Measurements from ENCODE around the gene ARRB1.

The ARRB1 gene

GRCh38 chr11:75298191-75298975 is 53.1 kb downstream of the ARRB1 start:
- Histone ChIP-seq H4K8ac (ENCODE audit: low read depth, low read length) (no peak overlapping the region), H3K27me3 (ENCODE audit: control insufficient read depth in 3 of 3, insufficient read depth in 3 of 3, low read depth in 1 of 3, low read length in 3 of 3) (no peaks in the 10 kb centered on the region), H2BK15ac (ENCODE audit: low read length) (no peak overlapping the region), H3K36me3 (replicated peaks in 1 of 2; ENCODE audit: control insufficient read depth in 2 of 2, insufficient read depth in 2 of 2, low read length in 2 of 2) (peaks cover 0 to 2% of the 10 kb centered on the region in 2 donors), H3K79me1 (ENCODE audit: low read depth, low read length) (no peaks in the 10 kb centered on the region), H3K14ac (ENCODE audit: low read length) (no peak overlapping the region), H3K27ac (replicated peaks; ENCODE audit: low read length) (no peak overlapping the region), H3K4me1 (ENCODE audit: control insufficient read depth in 2 of 2, insufficient read depth in 1 of 2, low read depth in 1 of 2, low read length in 2 of 2) (no peaks in the 10 kb centered on the region), H2BK5ac (ENCODE audit: low read length) (no peak overlapping the region), H3K18ac (ENCODE audit: low read length) (no peak overlapping the region), H3K4ac (ENCODE audit: low read length) (no peak overlapping the region), H3K4me3 (ENCODE audit: low read length in 2 of 2) (no peak overlapping the region), H2BK120ac (ENCODE audit: low read depth, low read length) (no peak overlapping the region), H3K4me2 (ENCODE audit: insufficient read depth, low read length, poor library complexity, severe bottlenecking) (no peak overlapping the region), H2AFZ (ENCODE audit: low read length) (no peak overlapping the region), H3K9ac (ENCODE audit: low read depth, low read length, poor library complexity) (no peak overlapping the region), H2AK5ac (ENCODE audit: low read depth, low read length) (no peak overlapping the region), H3K9me3 (replicated peaks in 1 of 2; ENCODE audit: control insufficient read depth in 2 of 2, insufficient read depth in 1 of 2, low read depth in 1 of 2, low read length in 2 of 2) (no peaks in the 10 kb centered on the region), H3K23ac (ENCODE audit: low read depth, low read length, poor library complexity) (no peak overlapping the region), H2BK12ac (ENCODE audit: low read length) (no peak overlapping the region), H4K91ac (ENCODE audit: low read depth, low read length, poor library complexity) (no peak overlapping the region)
- no peak for DNase-seq (ENCODE audit: low spot score)
- no CpG with 5 or more reads among the region's 4 CpGs for WGBS, 2 donors (ENCODE audit: extremely low coverage in 2 of 2, insufficient read length in 2 of 2, insufficient replicate concordance in 1 of 2)

- Histone ChIP-seq H3K27ac (replicated peaks; ENCODE audit: low read length) (no peak overlapping the region), H2BK12ac (ENCODE audit: low read length) (no peak overlapping the region), H2AK5ac (ENCODE audit: low read depth, low read length) (no peak overlapping the region), H3K4me3 (ENCODE audit: low read length in 2 of 2) (no peak overlapping the region), H4K8ac (ENCODE audit: low read depth, low read length) (no peak overlapping the region), H3K18ac (ENCODE audit: low read length) (no peak overlapping the region), H3K4me2 (ENCODE audit: insufficient read depth, low read length, poor library complexity, severe bottlenecking) (no peak overlapping the region), H3K79me1 (ENCODE audit: low read depth, low read length) (no peaks in the 10 kb centered on the region), H3K4me1 (ENCODE audit: control insufficient read depth in 2 of 2, insufficient read depth in 1 of 2, low read depth in 1 of 2, low read length in 2 of 2) (peaks cover 0 to 1% of the 10 kb centered on the region in 2 donors), H3K23ac (ENCODE audit: low read depth, low read length, poor library complexity) (no peak overlapping the region), H2BK15ac (ENCODE audit: low read length) (no peak overlapping the region), H3K27me3 (ENCODE audit: control insufficient read depth in 3 of 3, insufficient read depth in 3 of 3, low read depth in 1 of 3, low read length in 3 of 3) (no peaks in the 10 kb centered on the region), H2BK5ac (ENCODE audit: low read length) (no peak overlapping the region), H3K9me3 (replicated peaks in 1 of 2; ENCODE audit: control insufficient read depth in 2 of 2, insufficient read depth in 1 of 2, low read depth in 1 of 2, low read length in 2 of 2) (no peaks in the 10 kb centered on the region), H2BK120ac (ENCODE audit: low read depth, low read length) (no peak overlapping the region), H3K14ac (ENCODE audit: low read length) (no peak overlapping the region), H3K36me3 (replicated peaks in 1 of 2; ENCODE audit: control insufficient read depth in 2 of 2, insufficient read depth in 2 of 2, low read length in 2 of 2) (peaks cover 0 to 2% of the 10 kb centered on the region in 2 donors), H3K9ac (ENCODE audit: low read depth, low read length, poor library complexity) (no peak overlapping the region), H3K4ac (ENCODE audit: low read length) (no peak overlapping the region), H4K91ac (ENCODE audit: low read depth, low read length, poor library complexity) (no peak overlapping the region), H2AFZ (ENCODE audit: low read length) (no peak overlapping the region)
- DNase-seq (ENCODE audit: low spot score) = no peak
- no CpG with 5 or more reads among the region's 2 CpGs for WGBS, 2 donors (ENCODE audit: extremely low coverage in 2 of 2, insufficient read length in 2 of 2, insufficient replicate concordance in 1 of 2)
These were observed 57.6 kb downstream of the ARRB1 start for GRCh38 chr11:75293903-75294302.

DNA sequence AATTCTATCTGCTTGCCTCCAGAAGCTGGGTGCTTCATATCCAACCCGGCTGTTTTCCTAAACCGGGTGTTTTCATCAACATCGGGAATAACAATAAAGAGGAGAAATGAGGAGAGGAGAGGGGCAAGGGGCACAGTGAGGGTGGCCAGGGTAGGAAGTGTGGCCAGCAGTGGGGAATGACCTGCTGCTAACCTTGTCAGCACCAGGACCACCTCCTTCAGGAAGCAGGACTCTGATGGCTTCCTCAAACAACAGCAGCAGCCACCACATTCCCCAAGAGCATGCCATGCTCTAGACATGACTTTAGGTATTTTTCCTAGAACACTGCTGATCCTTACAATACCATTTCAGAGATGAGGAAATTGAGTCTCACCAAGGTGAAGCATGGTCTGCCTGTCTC is 58.5 kb downstream of the ARRB1 start:
- no peak overlapping the region for H3K27ac ChIP-seq (replicated peaks; ENCODE audit: low read length)
- H3K27me3 ChIP-seq (ENCODE audit: control insufficient read depth in 3 of 3, insufficient read depth in 3 of 3, low read depth in 1 of 3, low read length in 3 of 3) = no peaks in the 10 kb centered on the region
- no peak for DNase-seq (ENCODE audit: low spot score)
- H3K23ac ChIP-seq (ENCODE audit: low read depth, low read length, poor library complexity) = no peak overlapping the region
- no peak overlapping the region for H4K8ac ChIP-seq (ENCODE audit: low read depth, low read length)
- no peak overlapping the region for H3K4me3 ChIP-seq (ENCODE audit: low read length in 2 of 2)
- H3K9me3 ChIP-seq (replicated peaks in 1 of 2; ENCODE audit: control insufficient read depth in 2 of 2, insufficient read depth in 1 of 2, low read depth in 1 of 2, low read length in 2 of 2) = no peaks in the 10 kb centered on the region
- H3K9ac ChIP-seq (ENCODE audit: low read depth, low read length, poor library complexity) = no peak overlapping the region
- H3K18ac ChIP-seq (ENCODE audit: low read length) = no peak overlapping the region
- no peak overlapping the region for H2BK15ac ChIP-seq (ENCODE audit: low read length)
- H2BK120ac ChIP-seq (ENCODE audit: low read depth, low read length) = no peak overlapping the region
- no CpG with 5 or more reads among the region's 3 CpGs for WGBS, 2 donors (ENCODE audit: extremely low coverage in 2 of 2, insufficient read length in 2 of 2, insufficient replicate concordance in 1 of 2)
- H3K79me1 ChIP-seq (ENCODE audit: low read depth, low read length) = no peaks in the 10 kb centered on the region
- H2AFZ ChIP-seq (ENCODE audit: low read length) = no peak overlapping the region
- no peak overlapping the region for H4K91ac ChIP-seq (ENCODE audit: low read depth, low read length, poor library complexity)
- no peak overlapping the region for H3K14ac ChIP-seq (ENCODE audit: low read length)
- no peak overlapping the region for H2BK12ac ChIP-seq (ENCODE audit: low read length)
- no peak overlapping the region for H2AK5ac ChIP-seq (ENCODE audit: low read depth, low read length)
- no peak overlapping the region for H3K4me2 ChIP-seq (ENCODE audit: insufficient read depth, low read length, poor library complexity, severe bottlenecking)
- no peak overlapping the region for H3K4ac ChIP-seq (ENCODE audit: low read length)
- no peak overlapping the region for H2BK5ac ChIP-seq (ENCODE audit: low read length)
- H3K36me3 ChIP-seq (replicated peaks in 1 of 2; ENCODE audit: control insufficient read depth in 2 of 2, insufficient read depth in 2 of 2, low read length in 2 of 2) = peaks cover 0 to 2% of the 10 kb centered on the region in 2 donors
- peaks cover 0 to 1% of the 10 kb centered on the region in 2 donors for H3K4me1 ChIP-seq (ENCODE audit: control insufficient read depth in 2 of 2, insufficient read depth in 1 of 2, low read depth in 1 of 2, low read length in 2 of 2)

DNA sequence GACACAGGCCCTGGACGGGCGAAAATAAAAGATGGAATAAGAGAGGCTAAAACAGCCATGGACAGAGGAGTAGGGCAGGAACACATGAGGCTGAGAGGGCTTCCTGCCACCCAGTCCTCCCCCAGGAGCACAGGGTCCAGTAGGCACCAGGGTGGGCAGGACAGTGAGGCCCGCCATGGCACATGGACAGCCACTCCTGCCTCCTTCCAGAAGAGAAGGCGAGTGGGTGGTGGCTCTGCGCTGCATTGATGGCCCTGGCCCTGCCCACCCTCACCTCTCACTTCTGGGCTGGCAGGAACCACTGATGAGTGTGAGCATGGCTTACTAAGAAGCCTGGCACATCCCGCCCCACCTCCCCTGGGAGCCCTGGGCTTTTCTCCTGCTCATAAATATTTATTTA is 59.7 kb downstream of the ARRB1 start:
- H3K4ac ChIP-seq (ENCODE audit: low read length) = no peak overlapping the region
- H2BK120ac ChIP-seq (ENCODE audit: low read depth, low read length) = no peak overlapping the region
- no peak for DNase-seq (ENCODE audit: low spot score)
- no peaks in the 10 kb centered on the region for H3K27me3 ChIP-seq (ENCODE audit: control insufficient read depth in 3 of 3, insufficient read depth in 3 of 3, low read depth in 1 of 3, low read length in 3 of 3)
- no CpG with 5 or more reads among the region's 6 CpGs for WGBS, 2 donors (ENCODE audit: extremely low coverage in 2 of 2, insufficient read length in 2 of 2, insufficient replicate concordance in 1 of 2)
- peak overlapping the region; percentile 56 for H3K23ac ChIP-seq (ENCODE audit: low read depth, low read length, poor library complexity)
- no peak overlapping the region for H2AK5ac ChIP-seq (ENCODE audit: low read depth, low read length)
- H2AFZ ChIP-seq (ENCODE audit: low read length) = no peak overlapping the region
- H4K8ac ChIP-seq (ENCODE audit: low read depth, low read length) = no peak overlapping the region
- no peak overlapping the region for H3K14ac ChIP-seq (ENCODE audit: low read length)
- H3K9me3 ChIP-seq (replicated peaks in 1 of 2; ENCODE audit: control insufficient read depth in 2 of 2, insufficient read depth in 1 of 2, low read depth in 1 of 2, low read length in 2 of 2) = no peaks in the 10 kb centered on the region
- no peak overlapping the region for H3K27ac ChIP-seq (replicated peaks; ENCODE audit: low read length)
- H3K4me2 ChIP-seq (ENCODE audit: insufficient read depth, low read length, poor library complexity, severe bottlenecking) = no peak overlapping the region
- no peak overlapping the region for H3K4me3 ChIP-seq (ENCODE audit: low read length in 2 of 2)
- peaks cover 0 to 1% of the 10 kb centered on the region in 2 donors for H3K4me1 ChIP-seq (ENCODE audit: control insufficient read depth in 2 of 2, insufficient read depth in 1 of 2, low read depth in 1 of 2, low read length in 2 of 2)
- H2BK5ac ChIP-seq (ENCODE audit: low read length) = no peak overlapping the region
- no peak overlapping the region for H2BK15ac ChIP-seq (ENCODE audit: low read length)
- H3K9ac ChIP-seq (ENCODE audit: low read depth, low read length, poor library complexity) = no peak overlapping the region
- H3K36me3 ChIP-seq (replicated peaks in 1 of 2; ENCODE audit: control insufficient read depth in 2 of 2, insufficient read depth in 2 of 2, low read length in 2 of 2) = peaks cover 0 to 2% of the 10 kb centered on the region in 2 donors
- no peaks in the 10 kb centered on the region for H3K79me1 ChIP-seq (ENCODE audit: low read depth, low read length)
- H2BK12ac ChIP-seq (ENCODE audit: low read length) = peak overlapping the region; percentile 8
- no peak overlapping the region for H4K91ac ChIP-seq (ENCODE audit: low read depth, low read length, poor library complexity)
- H3K18ac ChIP-seq (ENCODE audit: low read length) = peak overlapping the region; percentile 32

All from neuronal stem cell (in vitro differentiated cells).